ENCODE results near the gene ZNF526.

The ZNF526 gene

GRCh38 chr19:42219812-42220750 lies at the start of gene ZNF526:
Gene ZNF526 (plus strand): TSS chr19:42220312. CDS start chr19:42224404, 4,092 bp downstream.
- DNase-seq = peak; percentile 81 to 96 (median 88)

GRCh38 chr19:42170715-42171114 lies 49.4 kb upstream of the ZNF526 start:
- DNase-seq = no peak

- no peak for DNase-seq
Observed at GRCh38 chr19:42172261-42172660, 47.9 kb upstream of the ZNF526 start.

GRCh38 chr19:42173695-42174094 lies 46.4 kb upstream of the ZNF526 start:
- DNase-seq = no peak

- no peak for DNase-seq
Observed at GRCh38 chr19:42174188-42174587, 45.9 kb upstream of the ZNF526 start.

GRCh38 chr19:42174958-42175734 lies 45.0 kb upstream of the ZNF526 start:
- no peak for DNase-seq

- no peak for DNase-seq
Observed at GRCh38 chr19:42175952-42176648, 44.0 kb upstream of the ZNF526 start.

GRCh38 chr19:42176649-42176989 lies 43.5 kb upstream of the ZNF526 start:
- no peak for DNase-seq

- peak in 3 of 4 experiments; percentile 39 to 69 (median 57) for DNase-seq
Observed at GRCh38 chr19:42176990-42177685, 43.0 kb upstream of the ZNF526 start.

GRCh38 chr19:42177686-42178019 lies 42.5 kb upstream of the ZNF526 start:
- DNase-seq = no peak

- DNase-seq = no peak
Observed at GRCh38 chr19:42178791-42179674, 41.1 kb upstream of the ZNF526 start.

- peak; percentile 21 to 59 (median 48) for DNase-seq
Observed at GRCh38 chr19:42184401-42184861, 35.7 kb upstream of the ZNF526 start.

GRCh38 chr19:42185277-42185676 lies 34.8 kb upstream of the ZNF526 start:
- no peak for DNase-seq

- DNase-seq = no peak
Observed at GRCh38 chr19:42188665-42189064, 31.4 kb upstream of the ZNF526 start.

GRCh38 chr19:42189133-42189532 lies 31.0 kb upstream of the ZNF526 start:
- no peak for DNase-seq

- DNase-seq = no peak
Observed at GRCh38 chr19:42191330-42191729, 28.8 kb upstream of the ZNF526 start.

- DNase-seq = no peak
Observed at GRCh38 chr19:42191855-42192254, 28.3 kb upstream of the ZNF526 start.

- no peak for DNase-seq
Observed at GRCh38 chr19:42193294-42193693, 26.8 kb upstream of the ZNF526 start.

- DNase-seq = no peak
Observed at GRCh38 chr19:42193706-42194105, 26.4 kb upstream of the ZNF526 start.

- DNase-seq = no peak
Observed at GRCh38 chr19:42196011-42197001, 23.8 kb upstream of the ZNF526 start.

All from activated naive CD4-positive, alpha-beta T cell (primary cell).